HG03521 (cell line): ENCODE data around the gene RGS6.

Source experiments
- ATAC-seq: cut with Tn5 transposase; IDR thresholded peaks from one replicate; pipeline ENCODE4 v1.9.1; 2021; ENCODE audit warnings: mild to moderate bottlenecking, moderate library complexity; ENCODE audit not compliant: unreplicated experiment

Gene RGS6

DNA sequence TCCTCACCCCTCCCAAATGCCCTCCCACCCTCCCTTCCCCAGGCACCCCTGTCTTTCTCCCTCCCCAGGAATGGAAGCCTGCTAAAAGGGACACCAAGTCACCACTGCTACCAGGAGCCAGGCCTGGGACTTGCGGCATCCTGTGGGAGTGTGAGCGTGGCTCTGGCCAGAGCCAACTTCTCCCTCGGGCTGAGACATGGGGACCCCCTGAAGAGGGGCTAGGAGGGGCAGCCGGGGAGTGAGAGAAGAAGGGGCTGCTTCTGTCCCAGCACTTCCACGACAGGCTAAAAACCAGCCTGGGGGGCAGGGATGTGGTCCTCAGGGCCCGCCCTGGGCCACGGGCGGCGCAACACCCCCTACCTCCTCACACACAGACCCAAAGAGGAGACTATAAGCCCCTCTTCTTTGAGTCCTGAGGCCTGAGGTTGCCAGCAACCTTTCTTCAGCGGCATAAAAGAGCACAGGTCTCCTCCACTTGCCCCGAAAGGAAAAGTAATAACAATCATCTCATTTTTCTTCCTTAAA, 682.7 kb downstream of the RGS6 start:
- ATAC-seq, result no peak

DNA sequence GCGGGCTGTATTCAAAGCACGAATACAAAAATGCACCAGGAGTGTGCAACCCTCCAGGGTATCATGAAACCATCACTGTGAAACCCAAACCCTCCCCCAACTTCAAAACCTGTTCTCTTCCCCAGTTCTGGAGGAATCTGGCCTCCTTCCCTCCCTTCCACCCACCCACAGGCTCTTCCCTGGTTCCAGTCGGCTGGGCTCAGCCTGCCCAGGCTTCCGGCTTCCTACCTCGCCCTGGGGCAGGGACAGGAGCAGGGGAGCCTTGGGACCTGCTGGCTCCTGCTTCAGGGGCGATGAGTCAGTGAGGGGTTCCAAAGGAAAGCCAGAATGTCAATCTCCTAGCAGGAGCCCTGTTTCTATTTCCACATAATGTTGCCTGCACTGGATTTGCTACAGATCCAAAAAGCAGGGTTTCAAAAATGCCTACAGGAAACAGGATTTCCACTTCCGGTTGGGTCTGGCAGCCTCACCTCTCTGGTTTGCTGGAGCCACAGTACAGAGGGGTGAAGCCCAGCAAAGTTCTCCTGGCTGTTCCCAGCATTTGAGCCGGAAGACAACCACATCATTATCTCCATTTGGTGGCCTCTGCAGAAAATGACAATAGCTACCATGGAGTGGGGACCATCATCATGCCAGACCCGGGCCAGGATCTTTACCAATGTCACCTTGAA, 683.4 kb downstream of the RGS6 start:
- no peak for ATAC-seq
